SH-SY5Y (cell line): ENCODE results near the gene TTBK1.

ENCODE experiments used
- GATA2 ChIP-seq: IDR thresholded peaks from 2 replicates; pipeline ENCODE4 v1.6.1; 2011; ENCODE audit warnings: mild to moderate bottlenecking, low read depth, low read length
- GATA3 ChIP-seq: IDR thresholded peaks from 2 replicates; pipeline ENCODE4 v1.6.1; 2011; ENCODE audit warnings: low read depth, mild to moderate bottlenecking, low read length, moderate library complexity

DNA sequence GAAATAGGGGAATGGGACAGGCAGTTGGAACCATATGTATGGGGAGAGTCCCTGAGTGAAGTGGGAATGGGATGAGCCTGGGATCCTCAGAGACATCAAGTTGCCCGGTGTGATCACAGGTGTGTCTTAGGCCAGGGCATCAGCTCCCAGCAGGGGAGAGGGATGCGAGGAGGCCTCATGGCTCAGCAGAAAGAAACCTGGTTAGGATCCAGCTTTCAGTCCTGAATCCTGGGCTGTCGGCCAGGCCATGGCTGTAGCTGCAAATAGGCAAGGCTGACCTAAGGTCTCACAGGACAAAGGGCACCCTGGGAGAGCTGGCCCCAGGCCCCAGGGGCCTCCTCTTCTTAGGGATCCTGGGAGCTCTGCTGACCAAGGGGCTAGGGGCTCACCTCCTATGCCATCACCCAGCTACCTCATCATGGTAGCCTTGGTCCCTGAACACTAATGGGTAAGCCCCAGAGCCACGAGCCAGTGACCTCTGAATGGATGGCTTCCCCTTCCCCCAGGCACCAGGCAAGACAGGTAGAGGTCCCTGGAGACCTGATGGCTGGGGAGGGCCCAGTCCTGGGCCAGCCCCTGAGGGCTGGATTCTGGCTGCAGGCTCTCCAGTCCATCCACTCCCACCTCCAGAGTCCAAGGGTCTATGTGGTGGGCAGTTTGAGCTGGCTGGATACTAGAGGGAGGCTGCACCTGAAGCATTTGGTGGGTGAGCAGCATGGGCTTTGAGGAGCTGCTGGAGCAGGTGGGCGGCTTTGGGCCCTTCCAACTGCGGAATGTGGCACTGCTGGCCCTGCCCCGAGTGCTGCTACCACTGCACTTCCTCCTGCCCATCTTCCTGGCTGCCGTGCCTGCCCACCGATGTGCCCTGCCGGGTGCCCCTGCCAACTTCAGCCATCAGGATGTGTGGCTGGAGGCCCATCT is 54.6 kb downstream of the TTBK1 start, which contains the start of gene SLC22A7:
- no peak for TF ChIP-seq GATA3
- no peak for TF ChIP-seq GATA2
